ENCODE measurements around the gene EHBP1L1.

Gene EHBP1L1

GRCh38 chr11:65623177-65623576, 47.3 kb downstream of the EHBP1L1 start:
- no peak for TF ChIP-seq CTCF (conservative IDR thresholded peaks at IDR 0.05; ENCODE audit: low read depth, low read length)
- DNase-seq (ENCODE audit: low read depth): no peak
- H3K4me3 ChIP-seq (ENCODE audit: low read depth, low read length): no peak overlapping the region

- no peak for TF ChIP-seq CTCF (conservative IDR thresholded peaks at IDR 0.05; ENCODE audit: low read depth, low read length)
- H3K4me3 ChIP-seq (ENCODE audit: low read depth, low read length): no peak overlapping the region
- no peak for DNase-seq (ENCODE audit: low read depth)
These were observed 48.2 kb downstream of the EHBP1L1 start for GRCh38 chr11:65623852-65624616.

GRCh38 chr11:65624931-65625627, 49.2 kb downstream of the EHBP1L1 start:
- DNase-seq (ENCODE audit: low read depth): no peak
- no peak overlapping the region for H3K4me3 ChIP-seq (ENCODE audit: low read depth, low read length)
- TF ChIP-seq CTCF (conservative IDR thresholded peaks at IDR 0.05; ENCODE audit: low read depth, low read length): no peak

GRCh38 chr11:65625628-65626342, 49.9 kb downstream of the EHBP1L1 start:
- DNase-seq (ENCODE audit: low read depth): peak; percentile 50
- TF ChIP-seq CTCF (conservative IDR thresholded peaks at IDR 0.05; ENCODE audit: low read depth, low read length): peak; percentile 59

GRCh38 chr11:65627202-65627601, 51.3 kb downstream of the EHBP1L1 start:
- H3K4me3 ChIP-seq (ENCODE audit: low read depth, low read length): no peak overlapping the region
- TF ChIP-seq CTCF (conservative IDR thresholded peaks at IDR 0.05; ENCODE audit: low read depth, low read length): no peak
- DNase-seq (ENCODE audit: low read depth): no peak

More at GRCh38 chr11:65625628-65626342, 49.9 kb downstream of the EHBP1L1 start:
- no peak overlapping the region for H3K4me3 ChIP-seq (ENCODE audit: low read depth, low read length)

GRCh38 chr11:65629579-65629978, 53.7 kb downstream of the EHBP1L1 start:
- DNase-seq (ENCODE audit: low read depth): no peak
- no peak for TF ChIP-seq CTCF (conservative IDR thresholded peaks at IDR 0.05; ENCODE audit: low read depth, low read length)
- no peak overlapping the region for H3K4me3 ChIP-seq (ENCODE audit: low read depth, low read length)
